ENCODE results near the gene CLSTN2. TPM values are rescaled to one million over a fixed set of nuclear protein-coding genes. Genes with fewer than 3 reads are reported as not detected.

The CLSTN2 gene
- total RNA-seq, 1 donor from 2014 or later = 143 TPM

DNA sequence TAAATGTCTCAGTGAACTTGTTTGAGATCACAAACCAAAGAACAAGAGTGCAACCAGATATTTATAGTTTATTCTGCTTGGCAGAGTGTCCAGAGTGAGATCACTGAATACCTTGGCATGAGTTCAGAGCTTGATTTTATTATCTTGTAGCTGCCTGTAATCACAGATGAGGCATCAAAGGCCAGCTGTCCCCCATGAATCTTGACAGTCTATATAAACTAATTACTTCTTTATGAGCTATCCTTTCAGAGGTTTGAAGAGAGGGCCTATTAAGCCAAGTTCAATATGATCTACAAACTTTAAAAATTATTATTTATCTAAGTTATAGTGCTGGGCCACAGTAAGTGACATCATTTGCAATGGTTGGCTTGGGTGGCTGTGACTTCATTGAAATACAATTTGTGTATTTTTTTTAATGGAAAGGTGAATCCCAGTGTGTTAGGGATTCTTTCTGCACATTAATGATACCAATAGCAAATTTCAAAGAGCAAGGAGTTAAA is 251.5 kb downstream of the CLSTN2 start:
- no peak for DNase-seq (ENCODE audit: extremely low spot score, unreplicated experiment)
- no peak overlapping the region for H3K4me3 Mint-ChIP-seq (ENCODE audit: unreplicated experiment)
- peaks cover 11% of the 10 kb centered on the region for H3K4me1 Mint-ChIP-seq (ENCODE audit: unreplicated experiment)
- H3K27ac Mint-ChIP-seq (ENCODE audit: unreplicated experiment) = no peak overlapping the region
- H3K27me3 Mint-ChIP-seq (ENCODE audit: unreplicated experiment) = no peaks in the 10 kb centered on the region
- no peaks in the 10 kb centered on the region for H3K9me3 Mint-ChIP-seq (ENCODE audit: unreplicated experiment)
- H3K36me3 Mint-ChIP-seq (ENCODE audit: unreplicated experiment) = peaks cover 8% of the 10 kb centered on the region
- TF ChIP-seq, protein P1, sequence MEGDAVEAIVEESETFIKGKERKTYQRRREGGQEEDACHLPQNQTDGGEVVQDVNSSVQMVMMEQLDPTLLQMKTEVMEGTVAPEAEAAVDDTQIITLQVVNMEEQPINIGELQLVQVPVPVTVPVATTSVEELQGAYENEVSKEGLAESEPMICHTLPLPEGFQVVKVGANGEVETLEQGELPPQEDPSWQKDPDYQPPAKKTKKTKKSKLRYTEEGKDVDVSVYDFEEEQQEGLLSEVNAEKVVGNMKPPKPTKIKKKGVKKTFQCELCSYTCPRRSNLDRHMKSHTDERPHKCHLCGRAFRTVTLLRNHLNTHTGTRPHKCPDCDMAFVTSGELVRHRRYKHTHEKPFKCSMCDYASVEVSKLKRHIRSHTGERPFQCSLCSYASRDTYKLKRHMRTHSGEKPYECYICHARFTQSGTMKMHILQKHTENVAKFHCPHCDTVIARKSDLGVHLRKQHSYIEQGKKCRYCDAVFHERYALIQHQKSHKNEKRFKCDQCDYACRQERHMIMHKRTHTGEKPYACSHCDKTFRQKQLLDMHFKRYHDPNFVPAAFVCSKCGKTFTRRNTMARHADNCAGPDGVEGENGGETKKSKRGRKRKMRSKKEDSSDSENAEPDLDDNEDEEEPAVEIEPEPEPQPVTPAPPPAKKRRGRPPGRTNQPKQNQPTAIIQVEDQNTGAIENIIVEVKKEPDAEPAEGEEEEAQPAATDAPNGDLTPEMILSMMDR (IDR thresholded peaks at IDR 0.05) = no peak

DNA sequence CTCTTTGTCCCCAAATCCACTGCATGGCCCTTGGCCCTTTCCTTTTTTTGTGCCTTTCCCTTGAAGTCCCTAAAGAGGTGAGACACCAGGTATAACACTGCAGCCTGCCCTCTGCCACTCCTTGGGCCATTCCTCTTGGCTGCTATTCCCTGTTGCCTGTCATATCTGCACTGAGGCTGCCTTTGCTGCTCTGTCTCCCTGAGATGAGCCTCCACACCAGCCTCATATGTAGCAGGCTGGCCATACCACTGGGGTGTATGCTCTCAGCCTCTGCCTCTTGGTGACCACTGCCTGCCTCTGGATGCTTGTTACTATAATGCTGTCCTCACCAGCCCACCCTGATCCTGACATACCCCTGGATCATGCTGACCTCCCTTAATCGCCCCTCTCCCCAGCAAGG is 252.0 kb downstream of the CLSTN2 start:
- no peak for DNase-seq (ENCODE audit: extremely low spot score, unreplicated experiment)
- TF ChIP-seq, protein P1 (IDR thresholded peaks at IDR 0.05) = no peak
- H3K4me3 Mint-ChIP-seq (ENCODE audit: unreplicated experiment) = no peak overlapping the region
- no peaks in the 10 kb centered on the region for H3K9me3 Mint-ChIP-seq (ENCODE audit: unreplicated experiment)
- H3K27ac Mint-ChIP-seq (ENCODE audit: unreplicated experiment) = no peak overlapping the region
- H3K27me3 Mint-ChIP-seq (ENCODE audit: unreplicated experiment) = no peaks in the 10 kb centered on the region
- H3K36me3 Mint-ChIP-seq (ENCODE audit: unreplicated experiment) = peaks cover 5% of the 10 kb centered on the region
- H3K4me1 Mint-ChIP-seq (ENCODE audit: unreplicated experiment) = peaks cover 11% of the 10 kb centered on the region

DNA sequence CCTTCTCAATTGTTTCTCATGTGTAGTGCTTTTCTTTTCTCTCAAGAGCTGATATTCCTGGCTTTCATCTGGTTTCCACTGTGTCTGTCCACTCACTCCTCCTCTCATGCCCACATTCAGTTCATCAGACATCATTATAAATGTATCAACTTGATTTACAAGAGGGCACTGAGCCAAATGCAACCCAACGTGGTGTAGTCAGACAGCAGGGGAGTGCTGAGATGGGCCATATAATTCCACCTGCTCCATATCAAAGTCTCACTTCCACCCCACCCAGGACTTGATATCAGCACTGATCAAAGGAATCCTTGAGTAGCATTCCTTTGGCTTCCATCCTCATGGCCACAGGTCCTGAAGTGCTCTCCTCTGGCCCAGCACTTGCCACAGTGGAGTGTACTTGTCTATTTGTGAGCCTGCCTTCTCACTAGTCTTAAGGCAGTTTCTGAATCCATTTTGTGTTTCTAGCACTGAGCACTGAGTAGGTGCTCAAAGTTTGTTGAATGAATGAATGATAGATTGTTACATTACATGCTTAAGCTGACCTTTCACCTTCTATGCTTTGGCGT is 252.8 kb downstream of the CLSTN2 start:
- TF ChIP-seq, protein P1 (IDR thresholded peaks at IDR 0.05) = no peak
- Mint-ChIP-seq H3K36me3 (ENCODE audit: unreplicated experiment) (peaks cover 8% of the 10 kb centered on the region), H3K27me3 (ENCODE audit: unreplicated experiment) (no peaks in the 10 kb centered on the region), H3K27ac (ENCODE audit: unreplicated experiment) (no peak overlapping the region), H3K9me3 (ENCODE audit: unreplicated experiment) (peaks cover 4% of the 10 kb centered on the region), H3K4me1 (ENCODE audit: unreplicated experiment) (peaks cover 11% of the 10 kb centered on the region), H3K4me3 (ENCODE audit: unreplicated experiment) (no peak overlapping the region)
- DNase-seq (ENCODE audit: extremely low spot score, unreplicated experiment) = no peak

DNA sequence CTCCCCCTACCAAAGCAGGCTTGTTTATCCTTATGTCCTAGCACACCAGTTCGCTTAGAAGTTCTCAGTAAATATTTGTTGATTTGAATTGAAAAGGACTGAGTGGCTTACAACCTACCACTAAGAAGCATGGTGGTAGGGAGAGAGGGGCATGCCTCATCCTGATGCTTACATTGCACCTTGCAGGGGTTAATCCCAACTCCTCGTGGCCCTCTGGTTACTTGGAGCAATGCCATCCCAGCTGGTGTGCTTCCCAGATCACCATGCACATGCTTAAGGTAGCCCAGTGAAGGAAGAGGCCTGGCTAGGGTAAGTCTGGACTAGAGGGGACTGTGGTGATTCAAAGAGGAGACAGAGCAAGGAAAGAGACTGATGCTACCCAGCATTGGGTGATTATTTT is 253.3 kb downstream of the CLSTN2 start:
- Mint-ChIP-seq H3K4me3 (ENCODE audit: unreplicated experiment) (no peak overlapping the region), H3K27ac (ENCODE audit: unreplicated experiment) (no peak overlapping the region), H3K36me3 (ENCODE audit: unreplicated experiment) (peaks cover 10% of the 10 kb centered on the region), H3K27me3 (ENCODE audit: unreplicated experiment) (no peaks in the 10 kb centered on the region), H3K4me1 (ENCODE audit: unreplicated experiment) (peaks cover 11% of the 10 kb centered on the region), H3K9me3 (ENCODE audit: unreplicated experiment) (peaks cover 9% of the 10 kb centered on the region)
- TF ChIP-seq, protein P1 (IDR thresholded peaks at IDR 0.05) = no peak
- no peak for DNase-seq (ENCODE audit: extremely low spot score, unreplicated experiment)

DNA sequence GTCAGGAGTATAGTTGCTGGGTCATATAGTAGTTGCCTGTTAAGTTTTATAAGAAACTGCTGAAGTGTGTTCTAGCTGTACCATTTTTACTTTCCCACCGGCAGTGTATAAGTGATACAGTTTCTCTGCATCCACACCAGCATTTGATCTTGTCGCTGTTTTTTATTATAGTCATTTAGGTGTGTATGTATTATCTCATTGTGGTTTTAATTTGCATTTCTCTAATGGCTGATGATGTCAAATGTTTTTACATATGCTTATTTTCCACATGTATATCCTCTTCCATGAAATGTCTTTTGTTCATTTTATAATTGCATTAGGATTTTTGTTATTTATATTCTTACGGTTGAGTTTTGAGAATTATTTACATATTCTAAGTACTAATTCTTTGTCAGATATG is 254.3 kb downstream of the CLSTN2 start:
- H3K4me1 Mint-ChIP-seq (ENCODE audit: unreplicated experiment) = peaks cover 11% of the 10 kb centered on the region

More for the DNA sequence above, 254.3 kb downstream of the CLSTN2 start:
- no peaks in the 10 kb centered on the region for H3K27me3 Mint-ChIP-seq (ENCODE audit: unreplicated experiment)
- no peak overlapping the region for H3K27ac Mint-ChIP-seq (ENCODE audit: unreplicated experiment)
- TF ChIP-seq, protein P1 (IDR thresholded peaks at IDR 0.05) = no peak
- DNase-seq (ENCODE audit: extremely low spot score, unreplicated experiment) = no peak
- H3K4me3 Mint-ChIP-seq (ENCODE audit: unreplicated experiment) = no peak overlapping the region
- H3K36me3 Mint-ChIP-seq (ENCODE audit: unreplicated experiment) = peaks cover 13% of the 10 kb centered on the region
- peaks cover 17% of the 10 kb centered on the region for H3K9me3 Mint-ChIP-seq (ENCODE audit: unreplicated experiment)

Data from osteocyte (in vitro differentiated cells).